ENCODE data around the gene DBF4B.

The DBF4B gene

GRCh38 chr17:44772308-44773045 lies 64.0 kb downstream of the DBF4B start:
- Histone ChIP-seq H3K4me3 (ENCODE audit: control insufficient read depth in 1 of 7, extremely low read depth in 1 of 7, insufficient read depth in 4 of 7, low read depth in 2 of 7, low read length in 6 of 7) (no peak overlapping the region), H3K36me3 (ENCODE audit: control insufficient read depth in 4 of 4, insufficient read depth in 4 of 4, low read length in 3 of 4) (no peaks in the 10 kb centered on the region), H3K4me1 (ENCODE audit: control extremely low read depth in 1 of 4, control insufficient read depth in 4 of 4, insufficient read depth in 4 of 4, low read length in 3 of 4) (peaks cover 0 to 59% (median 51%) of the 10 kb centered on the region in 4 experiments), H3K9me3 (ENCODE audit: control extremely low read depth in 1 of 5, control insufficient read depth in 4 of 5, insufficient read depth in 2 of 5, low read depth in 1 of 5, low read length in 4 of 5) (no peaks in the 10 kb centered on the region), H3K27me3 (replicated peaks in 2 of 5; ENCODE audit: control insufficient read depth in 4 of 5, insufficient read depth in 5 of 5, low read length in 4 of 5) (peaks cover 0 to 2% (median 0%) of the 10 kb centered on the region in 5 experiments), H3K27ac (ENCODE audit: insufficient read depth in 1 of 2, low read depth in 1 of 2, low read length in 2 of 2, poor library complexity in 1 of 2, severe bottlenecking in 2 of 2) (no peak overlapping the region)
- DNase-seq: no peak
- ChIA-PET POLR2A (no interaction called here), CTCF (interaction anchor here (0.9 to 13.4 kb wide), 5 partner anchors 8 to 106 kb away, joined by 3 to 192 read pairs (median 5); no protein-coding TSS in a partner anchor)
- WGBS (ENCODE audit: insufficient coverage): 82% methylated on average over 13 of the region's 21 CpGs

GRCh38 chr17:44773140-44773539 lies 64.7 kb downstream of the DBF4B start:
- Histone ChIP-seq H3K36me3 (ENCODE audit: control insufficient read depth in 4 of 4, insufficient read depth in 4 of 4, low read length in 3 of 4) (no peaks in the 10 kb centered on the region), H3K4me1 (ENCODE audit: control extremely low read depth in 1 of 4, control insufficient read depth in 4 of 4, insufficient read depth in 4 of 4, low read length in 3 of 4) (peaks cover 0 to 52% (median 45%) of the 10 kb centered on the region in 4 experiments), H3K4me3 (ENCODE audit: control insufficient read depth in 1 of 7, extremely low read depth in 1 of 7, insufficient read depth in 4 of 7, low read depth in 2 of 7, low read length in 6 of 7) (no peak overlapping the region), H3K27ac (ENCODE audit: insufficient read depth in 1 of 2, low read depth in 1 of 2, low read length in 2 of 2, poor library complexity in 1 of 2, severe bottlenecking in 2 of 2) (no peak overlapping the region), H3K27me3 (replicated peaks in 2 of 5; ENCODE audit: control insufficient read depth in 4 of 5, insufficient read depth in 5 of 5, low read length in 4 of 5) (peaks cover 0 to 5% (median 0%) of the 10 kb centered on the region in 5 experiments), H3K9me3 (ENCODE audit: control extremely low read depth in 1 of 5, control insufficient read depth in 4 of 5, insufficient read depth in 2 of 5, low read depth in 1 of 5, low read length in 4 of 5) (no peaks in the 10 kb centered on the region)
- CTCF ChIA-PET: interaction anchor here (0.9 to 13.4 kb wide), 4 partner anchors 8 to 106 kb away, joined by 3 to 192 read pairs (median 4); no protein-coding TSS in a partner anchor
- POLR2A ChIA-PET: no interaction called here
- 85% methylated on average over 5 of the region's 6 CpGs for WGBS (ENCODE audit: insufficient coverage)
- DNase-seq: no peak

GRCh38 chr17:44774271-44775135 lies 66.0 kb downstream of the DBF4B start:
- ChIA-PET POLR2A (no interaction called here), CTCF (interaction anchor here (1.3 to 13.4 kb wide), 3 partner anchors 8 to 104 kb away, joined by 3 to 192 read pairs (median 4); no protein-coding TSS in a partner anchor)
- peak overlapping the region; percentile 42 to 78 (median 65) for H3K4me3 ChIP-seq (ENCODE audit: control insufficient read depth in 1 of 7, extremely low read depth in 1 of 7, insufficient read depth in 4 of 7, low read depth in 2 of 7, low read length in 6 of 7)
- H3K36me3 ChIP-seq (ENCODE audit: control insufficient read depth in 4 of 4, insufficient read depth in 4 of 4, low read length in 3 of 4): no peaks in the 10 kb centered on the region
- peaks cover 0 to 5% (median 0%) of the 10 kb centered on the region in 5 experiments for H3K27me3 ChIP-seq (replicated peaks in 2 of 5; ENCODE audit: control insufficient read depth in 4 of 5, insufficient read depth in 5 of 5, low read length in 4 of 5)
- H3K4me1 ChIP-seq (ENCODE audit: control extremely low read depth in 1 of 4, control insufficient read depth in 4 of 4, insufficient read depth in 4 of 4, low read length in 3 of 4): peaks cover 0 to 46% (median 38%) of the 10 kb centered on the region in 4 experiments
- DNase-seq: peak; percentile 61 to 74 (median 73)
- H3K9me3 ChIP-seq (ENCODE audit: control extremely low read depth in 1 of 5, control insufficient read depth in 4 of 5, insufficient read depth in 2 of 5, low read depth in 1 of 5, low read length in 4 of 5): no peaks in the 10 kb centered on the region
- WGBS (ENCODE audit: insufficient coverage): 34% methylated on average over 35 of the region's 42 CpGs
- no peak overlapping the region for H3K27ac ChIP-seq (ENCODE audit: insufficient read depth in 1 of 2, low read depth in 1 of 2, low read length in 2 of 2, poor library complexity in 1 of 2, severe bottlenecking in 2 of 2)

- peaks cover 0 to 11% (median 2%) of the 10 kb centered on the region in 5 experiments for H3K27me3 ChIP-seq (replicated peaks in 2 of 5; ENCODE audit: control insufficient read depth in 4 of 5, insufficient read depth in 5 of 5, low read length in 4 of 5)
Measured at GRCh38 chr17:44775136-44775837, 66.8 kb downstream of the DBF4B start.

GRCh38 chr17:44775838-44776621 lies 67.6 kb downstream of the DBF4B start:
- Histone ChIP-seq H3K27me3 (replicated peaks in 2 of 5; ENCODE audit: control insufficient read depth in 4 of 5, insufficient read depth in 5 of 5, low read length in 4 of 5) (peaks cover 0 to 11% (median 2%) of the 10 kb centered on the region in 5 experiments), H3K4me3 (ENCODE audit: control insufficient read depth in 1 of 7, extremely low read depth in 1 of 7, insufficient read depth in 4 of 7, low read depth in 2 of 7, low read length in 6 of 7) (peak overlapping the region in 5 of 7 experiments; percentile 52 to 78 (median 71)), H3K27ac (ENCODE audit: insufficient read depth in 1 of 2, low read depth in 1 of 2, low read length in 2 of 2, poor library complexity in 1 of 2, severe bottlenecking in 2 of 2) (no peak overlapping the region), H3K9me3 (ENCODE audit: control extremely low read depth in 1 of 5, control insufficient read depth in 4 of 5, insufficient read depth in 2 of 5, low read depth in 1 of 5, low read length in 4 of 5) (no peaks in the 10 kb centered on the region), H3K36me3 (ENCODE audit: control insufficient read depth in 4 of 4, insufficient read depth in 4 of 4, low read length in 3 of 4) (no peaks in the 10 kb centered on the region), H3K4me1 (ENCODE audit: control extremely low read depth in 1 of 4, control insufficient read depth in 4 of 4, insufficient read depth in 4 of 4, low read length in 3 of 4) (peaks cover 0 to 34% (median 31%) of the 10 kb centered on the region in 4 experiments)
- WGBS (ENCODE audit: insufficient coverage): 14% methylated on average over 30 of the region's 43 CpGs
- ChIA-PET POLR2A (no interaction called here), CTCF (interaction anchor here (0.9 to 13.4 kb wide), 7 partner anchors 16 to 103 kb away, joined by 3 to 192 read pairs (median 4); no protein-coding TSS in a partner anchor)
- DNase-seq: no peak

More at GRCh38 chr17:44775136-44775837, 66.8 kb downstream of the DBF4B start:
- Histone ChIP-seq H3K36me3 (ENCODE audit: control insufficient read depth in 4 of 4, insufficient read depth in 4 of 4, low read length in 3 of 4) (no peaks in the 10 kb centered on the region), H3K4me3 (ENCODE audit: control insufficient read depth in 1 of 7, extremely low read depth in 1 of 7, insufficient read depth in 4 of 7, low read depth in 2 of 7, low read length in 6 of 7) (peak overlapping the region; percentile 42 to 78 (median 65)), H3K9me3 (ENCODE audit: control extremely low read depth in 1 of 5, control insufficient read depth in 4 of 5, insufficient read depth in 2 of 5, low read depth in 1 of 5, low read length in 4 of 5) (no peaks in the 10 kb centered on the region), H3K27ac (ENCODE audit: insufficient read depth in 1 of 2, low read depth in 1 of 2, low read length in 2 of 2, poor library complexity in 1 of 2, severe bottlenecking in 2 of 2) (no peak overlapping the region), H3K4me1 (ENCODE audit: control extremely low read depth in 1 of 4, control insufficient read depth in 4 of 4, insufficient read depth in 4 of 4, low read length in 3 of 4) (peaks cover 0 to 41% (median 35%) of the 10 kb centered on the region in 4 experiments)
- POLR2A ChIA-PET: no interaction called here
- peak; percentile 97 to 98 (median 98) for DNase-seq
- CTCF ChIA-PET: interaction anchor here (0.9 to 13.4 kb wide), 7 partner anchors 9 to 104 kb away, joined by 3 to 192 read pairs (median 4); no protein-coding TSS in a partner anchor
- 0% methylated on average over 28 of the region's 50 CpGs for WGBS (ENCODE audit: insufficient coverage)
